ENCODE data around the gene TP53I3.
"Not testable (repeated sequence)": the region's sequence is repeated elsewhere in the genome, so short reads cannot be mapped to it uniquely, and the experiment has no call there.

The TP53I3 gene

DNA sequence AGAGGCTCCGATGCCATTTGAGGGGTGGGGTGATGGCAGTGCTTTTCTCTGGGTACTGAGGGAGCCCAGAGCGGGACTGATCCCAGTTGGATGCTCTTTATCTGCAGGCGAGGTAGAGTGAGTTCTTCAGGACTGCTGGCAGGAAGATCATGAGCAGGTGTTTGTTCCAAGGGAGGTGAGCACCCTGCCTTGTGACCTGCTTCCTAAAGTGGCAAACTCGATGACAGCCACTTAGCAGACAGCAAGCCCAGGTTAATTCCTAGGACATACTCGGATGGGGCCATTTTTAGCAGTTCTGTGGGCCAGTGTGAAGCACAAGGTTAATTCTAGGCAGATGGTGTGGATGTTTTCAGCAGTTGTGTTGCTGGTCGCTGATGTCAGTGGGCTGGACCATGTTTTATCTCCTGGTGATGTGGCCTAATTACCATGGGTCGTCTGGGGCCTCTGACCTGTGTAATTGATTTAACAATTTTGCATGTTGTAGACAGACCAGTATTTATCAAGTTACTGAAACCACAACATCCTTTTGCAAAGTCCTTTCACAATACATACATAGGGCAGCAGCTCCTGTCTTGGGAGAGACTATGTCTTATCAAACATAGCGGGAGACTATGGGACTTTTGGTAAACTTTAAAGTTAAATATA is 30.1 kb downstream of the TP53I3 start:
- no peak for DNase-seq (ENCODE audit: low spot score)

GRCh38 chr2:24052951-24053350 is 31.7 kb downstream of the TP53I3 start:
- DNase-seq (ENCODE audit: low spot score) = no peak

GRCh38 chr2:24051833-24052232 is 32.8 kb downstream of the TP53I3 start:
- DNase-seq (ENCODE audit: low spot score) = no peak

GRCh38 chr2:24050041-24050979 is 34.3 kb downstream of the TP53I3 start:
- peak; percentile 8 for DNase-seq (ENCODE audit: low spot score)

- peak; percentile 78 for DNase-seq (ENCODE audit: low spot score)
Observed at GRCh38 chr2:24049485-24050021, 35.1 kb downstream of the TP53I3 start, which contains the start of gene FKBP1B. FKBP1B (plus strand) TSS chr2:24049741; CDS start chr2:24049850, 109 bp downstream.

DNA sequence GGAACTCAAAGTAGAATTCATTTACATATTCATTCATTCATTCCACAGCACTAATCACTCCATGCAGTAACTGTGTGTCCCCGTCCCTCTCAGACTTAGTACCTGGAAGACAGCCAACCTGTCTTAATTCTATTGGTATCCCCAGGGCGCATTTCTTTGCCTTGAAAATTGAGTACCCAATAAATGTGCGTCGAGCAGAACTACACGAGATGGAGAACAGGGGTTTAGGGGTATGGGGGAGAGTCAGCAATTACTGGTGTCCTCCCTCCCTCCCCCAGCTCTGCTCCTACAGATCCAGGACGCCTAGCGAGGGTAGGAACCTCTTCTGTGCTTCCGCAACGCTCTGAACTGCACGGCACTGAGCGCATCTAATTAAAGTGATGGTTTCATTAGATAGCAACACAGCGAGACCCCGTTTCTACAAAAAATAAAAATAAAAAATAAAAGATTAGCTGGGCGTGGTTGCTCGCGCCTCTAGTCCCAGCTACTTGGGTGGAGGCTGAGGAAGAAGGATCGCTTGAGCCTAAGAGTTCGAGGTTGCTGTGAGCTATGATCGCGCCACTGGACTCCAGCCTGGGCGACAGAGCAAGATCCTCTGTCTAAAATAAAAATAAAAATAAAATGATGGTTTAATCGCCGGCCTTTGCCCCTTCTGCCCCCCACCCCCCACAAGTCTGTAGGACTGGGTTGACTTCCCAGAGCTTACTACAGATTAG is 35.7 kb downstream of the TP53I3 start:
- no peak for DNase-seq (ENCODE audit: low spot score)

GRCh38 chr2:24047703-24048033 is 37.0 kb downstream of the TP53I3 start:
- DNase-seq (ENCODE audit: low spot score) = no peak

GRCh38 chr2:24046930-24047702 is 37.5 kb downstream of the TP53I3 start, which contains the start of gene WDCP:
WDCP (minus strand) TSS chr2:24047391; CDS start chr2:24039494, 7,897 bp downstream.
- DNase-seq (ENCODE audit: low spot score) = peak; percentile 100

- DNase-seq (ENCODE audit: low spot score) = no peak
Observed at GRCh38 chr2:24046599-24046929, 38.1 kb downstream of the TP53I3 start.

- no peak for DNase-seq (ENCODE audit: low spot score)
Observed at GRCh38 chr2:24045511-24046508, 38.8 kb downstream of the TP53I3 start.

GRCh38 chr2:24043133-24043532 is 41.5 kb downstream of the TP53I3 start:
- not testable (repeated sequence) for DNase-seq (ENCODE audit: low spot score)

GRCh38 chr2:24040511-24040910 is 44.1 kb downstream of the TP53I3 start:
- DNase-seq (ENCODE audit: low spot score) = no peak

- no peak for DNase-seq (ENCODE audit: low spot score)
Observed at GRCh38 chr2:24038786-24039499, 45.7 kb downstream of the TP53I3 start.
